AG09319 (cell line): ENCODE measurements around the gene GABRB3.

Source experiments
- DNase-seq: peaks from one replicate; pipeline ENCODE4 v3.0.0-alpha.2; 2010; ENCODE audit warnings: low read depth; ENCODE audit errors: extremely low read depth
- TF ChIP-seq, protein P1 (sequence below): IDR thresholded peaks from 2 replicates; pipeline ENCODE4 v1.5.1; 2011; ENCODE audit warnings: low read depth, mild to moderate bottlenecking, inconsistent platforms, low read length, moderate library complexity

GABRB3 gene

DNA sequence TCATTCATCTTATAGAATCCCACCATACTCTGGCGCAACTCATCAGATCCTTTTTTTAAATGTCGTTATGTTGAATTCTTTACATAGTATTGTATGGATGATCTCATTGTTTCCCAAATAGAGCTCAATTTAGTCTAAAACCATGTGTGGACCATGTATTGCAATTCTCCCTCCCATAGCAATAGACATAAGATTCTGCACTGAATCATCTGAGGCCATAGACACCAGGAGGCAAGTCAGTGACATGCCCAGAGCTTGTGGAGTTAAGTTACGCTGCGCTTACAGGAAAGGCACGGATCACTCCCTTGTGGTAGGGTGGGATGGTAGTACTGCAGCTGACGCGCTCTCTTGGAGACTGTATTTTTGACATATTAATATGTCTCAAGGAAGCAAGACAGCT, 211.0 kb downstream of the GABRB3 start:
- TF ChIP-seq, protein P1, sequence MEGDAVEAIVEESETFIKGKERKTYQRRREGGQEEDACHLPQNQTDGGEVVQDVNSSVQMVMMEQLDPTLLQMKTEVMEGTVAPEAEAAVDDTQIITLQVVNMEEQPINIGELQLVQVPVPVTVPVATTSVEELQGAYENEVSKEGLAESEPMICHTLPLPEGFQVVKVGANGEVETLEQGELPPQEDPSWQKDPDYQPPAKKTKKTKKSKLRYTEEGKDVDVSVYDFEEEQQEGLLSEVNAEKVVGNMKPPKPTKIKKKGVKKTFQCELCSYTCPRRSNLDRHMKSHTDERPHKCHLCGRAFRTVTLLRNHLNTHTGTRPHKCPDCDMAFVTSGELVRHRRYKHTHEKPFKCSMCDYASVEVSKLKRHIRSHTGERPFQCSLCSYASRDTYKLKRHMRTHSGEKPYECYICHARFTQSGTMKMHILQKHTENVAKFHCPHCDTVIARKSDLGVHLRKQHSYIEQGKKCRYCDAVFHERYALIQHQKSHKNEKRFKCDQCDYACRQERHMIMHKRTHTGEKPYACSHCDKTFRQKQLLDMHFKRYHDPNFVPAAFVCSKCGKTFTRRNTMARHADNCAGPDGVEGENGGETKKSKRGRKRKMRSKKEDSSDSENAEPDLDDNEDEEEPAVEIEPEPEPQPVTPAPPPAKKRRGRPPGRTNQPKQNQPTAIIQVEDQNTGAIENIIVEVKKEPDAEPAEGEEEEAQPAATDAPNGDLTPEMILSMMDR, result no peak
- DNase-seq, result no peak

DNA sequence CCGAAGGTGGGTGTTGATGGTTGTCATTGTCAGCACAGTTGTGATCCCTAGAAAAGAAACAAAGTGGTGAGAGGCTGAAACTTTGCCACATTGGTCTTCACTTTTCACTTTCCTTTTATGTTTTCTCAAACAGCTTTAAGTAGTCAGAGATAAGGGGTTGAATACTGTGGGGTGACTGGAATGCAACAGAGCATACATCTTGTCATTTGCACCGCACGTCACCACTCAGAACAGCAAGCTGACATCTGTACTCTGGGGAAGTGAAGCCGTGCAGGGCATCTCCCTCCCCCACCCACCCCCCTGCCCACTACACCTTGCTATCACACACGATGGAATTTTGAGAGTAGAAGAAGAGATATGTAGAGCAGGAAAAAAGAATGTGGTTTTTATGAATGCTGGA, 211.7 kb downstream of the GABRB3 start:
- DNase-seq, result no peak
- TF ChIP-seq, protein P1, result no peak

DNA sequence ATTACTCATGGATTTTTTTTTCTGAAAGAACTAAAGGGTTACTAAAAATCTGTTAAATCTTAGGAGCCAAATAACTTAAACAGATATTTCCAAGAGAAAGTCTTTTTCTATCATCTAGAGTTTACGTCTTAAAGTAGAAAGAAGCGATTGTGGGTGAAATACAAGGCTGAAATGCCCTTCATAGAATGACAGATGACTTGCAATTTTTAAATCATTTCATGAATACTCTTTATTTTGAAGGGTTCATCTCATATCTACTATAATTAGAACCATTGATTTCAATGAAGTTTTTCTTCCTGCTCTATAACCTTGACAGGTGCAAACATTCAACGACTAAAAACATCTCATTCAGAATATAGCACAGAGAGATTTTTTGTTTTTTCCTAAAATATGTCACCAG, 217.0 kb downstream of the GABRB3 start:
- DNase-seq, result no peak
- TF ChIP-seq, protein P1, result no peak

DNA sequence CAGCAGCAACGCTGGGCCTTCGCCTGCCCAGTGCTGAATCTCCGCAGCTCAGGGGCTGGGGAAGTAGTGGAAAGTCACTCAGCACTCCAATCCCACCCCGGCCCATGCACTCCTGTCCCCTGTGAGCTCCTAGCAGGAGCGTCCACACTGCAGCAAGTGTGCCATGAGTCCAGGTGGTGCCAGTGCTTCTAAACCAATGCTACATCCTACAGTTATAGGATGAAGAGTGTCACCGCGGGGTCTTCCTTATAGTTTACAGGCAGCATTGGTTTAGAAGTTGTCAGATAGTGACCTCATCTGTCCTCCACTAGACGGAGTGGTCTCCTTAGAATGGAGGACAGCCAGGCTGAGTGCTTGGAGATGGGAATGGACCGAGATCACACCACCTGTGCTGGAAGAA, 221.4 kb downstream of the GABRB3 start:
- no peak for DNase-seq
- TF ChIP-seq, protein P1, result no peak

DNA sequence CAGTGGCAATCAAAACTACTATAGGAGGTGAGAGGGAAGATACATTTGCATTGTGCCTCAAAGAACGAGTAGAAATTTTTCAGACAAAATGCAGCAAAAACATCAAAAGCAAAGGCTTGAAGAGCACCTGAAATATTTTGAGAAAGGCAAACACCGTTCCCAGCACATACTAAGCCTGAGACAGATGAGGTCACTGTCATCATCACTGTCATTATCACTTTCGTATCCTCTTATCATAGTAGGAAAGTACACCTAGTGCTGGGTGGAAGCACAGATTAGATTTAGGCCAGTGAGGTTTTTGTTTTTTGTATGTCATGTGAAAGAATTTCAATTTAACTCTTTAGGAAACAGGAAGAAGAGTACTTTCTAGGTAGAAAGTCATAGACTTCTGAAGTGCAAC, 222.0 kb downstream of the GABRB3 start:
- TF ChIP-seq, protein P1, result no peak
- DNase-seq, result no peak

DNA sequence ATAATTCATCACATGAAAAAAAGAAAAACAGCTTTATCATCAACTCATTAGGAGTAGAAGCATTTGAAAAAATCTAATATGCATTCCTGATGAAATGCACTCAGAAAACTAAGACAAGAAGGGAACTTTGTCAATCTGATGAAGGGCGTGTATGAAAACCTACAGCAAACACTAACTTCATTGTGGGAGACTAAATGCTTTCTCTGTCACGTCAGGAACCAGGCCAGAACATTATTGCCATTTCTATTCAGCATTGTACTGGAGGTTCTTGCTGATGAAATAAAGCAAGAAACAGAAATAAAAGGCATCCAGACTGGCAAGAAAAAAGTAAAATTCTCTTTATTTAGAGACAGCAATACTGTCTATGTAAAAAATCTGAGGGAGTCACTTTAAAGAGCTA, 235.2 kb downstream of the GABRB3 start:
- no peak for DNase-seq
- TF ChIP-seq, protein P1, result no peak

DNA sequence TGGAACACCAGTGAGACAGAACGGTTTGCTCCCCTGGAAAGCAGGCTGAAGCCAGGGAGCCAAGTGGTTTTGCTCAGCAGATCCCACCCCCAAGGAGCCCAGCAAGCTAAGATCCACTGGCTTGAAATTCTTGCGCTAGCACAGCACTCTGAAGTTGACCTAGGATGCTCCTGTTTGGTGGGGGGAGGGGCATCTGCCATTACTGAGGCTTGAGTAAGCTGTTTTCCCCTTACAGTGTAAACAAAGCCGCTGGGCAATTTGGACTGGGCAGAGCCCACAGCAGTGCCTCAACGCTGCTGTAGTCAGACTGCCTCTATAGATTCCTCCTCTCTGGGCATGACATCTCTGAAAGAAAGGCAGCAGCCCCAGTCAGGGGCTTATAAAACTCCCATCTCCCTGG, 241.4 kb downstream of the GABRB3 start:
- TF ChIP-seq, protein P1, result no peak
- DNase-seq, result no peak
